Measurements from ENCODE around the gene TSFM. TPM values are rescaled to one million over a fixed set of nuclear protein-coding genes. Genes with fewer than 3 reads are reported as not detected.

The TSFM gene
- total and polyA plus RNA-seq, 2 of the 13 experiments (the other 11 are each of a cell fraction or from before 2014, with no cell fraction given) = 29.8 to 68.3 TPM

DNA sequence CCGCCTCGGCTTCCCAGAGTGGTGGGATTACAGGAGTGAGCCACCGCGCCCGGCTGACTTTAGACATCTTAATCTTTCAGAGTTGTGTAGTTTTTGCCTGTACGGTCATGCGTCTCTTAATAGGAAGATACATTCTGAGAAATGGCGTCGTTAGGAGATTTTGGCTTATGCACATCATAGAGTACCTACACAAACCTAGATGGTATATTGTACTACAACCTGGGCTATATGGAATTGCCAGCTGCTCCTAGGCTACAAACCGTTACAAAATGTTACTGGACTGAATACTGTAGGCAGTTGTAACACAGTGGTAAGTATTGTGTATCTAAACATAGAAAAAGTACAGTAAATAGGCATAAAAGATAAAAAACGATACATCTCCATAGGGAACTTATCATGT lies 1.3 kb downstream of the TSFM start:
- Histone ChIP-seq H3K9ac (ENCODE audit: insufficient read depth, low read depth, low read length) (peak overlapping the region; percentile 87; the same call in 1 of the 2 replicates), H4K20me1 (ENCODE audit: insufficient read depth, low read length) (no peaks in the 10 kb centered on the region), H3K36me3 (replicated peaks in 1 of 2; ENCODE audit: control insufficient read depth in 1 of 2, insufficient read depth in 2 of 2, low read length in 2 of 2) (peaks cover 11 to 40% of the 10 kb centered on the region in 2 experiments), H3K79me2 (ENCODE audit: insufficient read depth, low read length) (peaks cover 16% of the 10 kb centered on the region), H3K27ac (ENCODE audit: extremely low read length, insufficient read depth, low read length) (no peak overlapping the region), H3K4me2 (ENCODE audit: low read depth, low read length) (peak overlapping the region; percentile 78), H3K9me3 (ENCODE audit: low read length) (no peaks in the 10 kb centered on the region), H3K4me1 (ENCODE audit: insufficient read depth, low read length) (peaks cover 17% of the 10 kb centered on the region), H2AFZ (ENCODE audit: low read length) (no peak overlapping the region), H3K4me3 (replicated peaks in 1 of 3; ENCODE audit: insufficient read depth in 1 of 3, low read depth in 2 of 3, low read length in 3 of 3) (peak overlapping the region; percentile 23 to 99 (median 95); a peak in 5 of 6 replicates), H3K27me3 (ENCODE audit: control insufficient read depth in 1 of 2, insufficient read depth in 2 of 2, low read length in 2 of 2) (no peaks in the 10 kb centered on the region; a peak in 1 of 5 replicates)
- no peak for ATAC-seq
- WGBS (ENCODE audit: low lambda C conversion rate) = 95% methylated on average over 11 of the region's 11 CpGs
- intact Hi-C loops (cut with micrococcal nuclease; ENCODE audit: unreplicated experiment) (no loop called here), in situ Hi-C loops (cut with HindIII; ENCODE audit: extremely low pct_ligation_motif_present, low pct_unique_long_range_greater_than_20kb) (no loop called here)
- no peak for DNase-seq (ENCODE audit: low spot score)
- BruUV-seq (replicated peaks) = TSS peak; percentile 63
- CTCF ChIA-PET (ENCODE audit: low intra/inter-chr PET ratio, low total read pairs) = no interaction called here
- POLR2A ChIA-PET = interaction anchor here (1.0 to 1.7 kb wide), 2 partner anchors 11 to 12 kb away, joined by 5 to 15 read pairs; partner anchors contain the start of genes EEF1AKMT3 and METTL1
- FAIRE-seq = no peak
- TF ChIP-seq TAF15 (IDR thresholded peaks at IDR 0.05; ENCODE audit: low read depth, low read length, poor library complexity, severe bottlenecking) (no peak), PHB2 (IDR thresholded peaks at IDR 0.05; ENCODE audit: partially characterized antibody) (no peak), ZNF510 (CRISPR knock-in tag; IDR thresholded peaks at IDR 0.05; ENCODE audit: low read depth) (no peak), FOSL2 (CRISPR knock-in tag; IDR thresholded peaks at IDR 0.05) (no peak)
- TF ChIP-seq, protein P1, sequence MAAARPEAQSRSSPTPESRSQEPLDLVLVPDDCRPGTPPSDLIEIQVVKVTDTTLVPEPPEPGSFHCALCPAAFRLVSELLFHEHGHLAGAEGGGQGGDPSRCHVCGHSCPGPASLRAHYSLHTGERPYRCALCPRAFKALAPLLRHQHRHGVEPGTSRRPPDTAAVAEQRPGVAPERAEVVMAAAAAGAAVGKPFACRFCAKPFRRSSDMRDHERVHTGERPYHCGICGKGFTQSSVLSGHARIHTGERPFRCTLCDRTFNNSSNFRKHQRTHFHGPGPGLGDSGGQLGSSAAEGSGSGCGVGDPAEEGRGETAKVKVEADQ (CRISPR knock-in tag; IDR thresholded peaks at IDR 0.05; ENCODE audit: borderline replicate concordance) = no peak
- TF ChIP-seq, protein P2, sequence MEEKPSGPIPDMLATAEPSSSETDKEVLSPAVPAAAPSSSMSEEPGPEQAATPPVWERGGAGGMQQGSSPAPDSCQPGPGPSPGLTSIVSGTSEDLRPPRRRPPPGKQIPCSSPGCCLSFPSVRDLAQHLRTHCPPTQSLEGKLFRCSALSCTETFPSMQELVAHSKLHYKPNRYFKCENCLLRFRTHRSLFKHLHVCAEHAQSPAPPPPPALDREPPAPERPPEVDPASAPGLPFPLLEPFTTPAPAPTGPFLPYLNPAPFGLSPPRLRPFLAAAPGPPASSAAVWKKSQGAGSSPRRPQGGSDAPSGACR (CRISPR knock-in tag; IDR thresholded peaks at IDR 0.05) = no peak
- TF ChIP-seq, protein P3, sequence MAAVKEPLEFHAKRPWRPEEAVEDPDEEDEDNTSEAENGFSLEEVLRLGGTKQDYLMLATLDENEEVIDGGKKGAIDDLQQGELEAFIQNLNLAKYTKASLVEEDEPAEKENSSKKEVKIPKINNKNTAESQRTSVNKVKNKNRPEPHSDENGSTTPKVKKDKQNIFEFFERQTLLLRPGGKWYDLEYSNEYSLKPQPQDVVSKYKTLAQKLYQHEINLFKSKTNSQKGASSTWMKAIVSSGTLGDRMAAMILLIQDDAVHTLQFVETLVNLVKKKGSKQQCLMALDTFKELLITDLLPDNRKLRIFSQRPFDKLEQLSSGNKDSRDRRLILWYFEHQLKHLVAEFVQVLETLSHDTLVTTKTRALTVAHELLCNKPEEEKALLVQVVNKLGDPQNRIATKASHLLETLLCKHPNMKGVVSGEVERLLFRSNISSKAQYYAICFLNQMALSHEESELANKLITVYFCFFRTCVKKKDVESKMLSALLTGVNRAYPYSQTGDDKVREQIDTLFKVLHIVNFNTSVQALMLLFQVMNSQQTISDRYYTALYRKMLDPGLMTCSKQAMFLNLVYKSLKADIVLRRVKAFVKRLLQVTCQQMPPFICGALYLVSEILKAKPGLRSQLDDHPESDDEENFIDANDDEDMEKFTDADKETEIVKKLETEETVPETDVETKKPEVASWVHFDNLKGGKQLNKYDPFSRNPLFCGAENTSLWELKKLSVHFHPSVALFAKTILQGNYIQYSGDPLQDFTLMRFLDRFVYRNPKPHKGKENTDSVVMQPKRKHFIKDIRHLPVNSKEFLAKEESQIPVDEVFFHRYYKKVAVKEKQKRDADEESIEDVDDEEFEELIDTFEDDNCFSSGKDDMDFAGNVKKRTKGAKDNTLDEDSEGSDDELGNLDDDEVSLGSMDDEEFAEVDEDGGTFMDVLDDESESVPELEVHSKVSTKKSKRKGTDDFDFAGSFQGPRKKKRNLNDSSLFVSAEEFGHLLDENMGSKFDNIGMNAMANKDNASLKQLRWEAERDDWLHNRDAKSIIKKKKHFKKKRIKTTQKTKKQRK (IDR thresholded peaks at IDR 0.05; ENCODE audit: low read length) = no peak
- TF ChIP-seq, protein P4, sequence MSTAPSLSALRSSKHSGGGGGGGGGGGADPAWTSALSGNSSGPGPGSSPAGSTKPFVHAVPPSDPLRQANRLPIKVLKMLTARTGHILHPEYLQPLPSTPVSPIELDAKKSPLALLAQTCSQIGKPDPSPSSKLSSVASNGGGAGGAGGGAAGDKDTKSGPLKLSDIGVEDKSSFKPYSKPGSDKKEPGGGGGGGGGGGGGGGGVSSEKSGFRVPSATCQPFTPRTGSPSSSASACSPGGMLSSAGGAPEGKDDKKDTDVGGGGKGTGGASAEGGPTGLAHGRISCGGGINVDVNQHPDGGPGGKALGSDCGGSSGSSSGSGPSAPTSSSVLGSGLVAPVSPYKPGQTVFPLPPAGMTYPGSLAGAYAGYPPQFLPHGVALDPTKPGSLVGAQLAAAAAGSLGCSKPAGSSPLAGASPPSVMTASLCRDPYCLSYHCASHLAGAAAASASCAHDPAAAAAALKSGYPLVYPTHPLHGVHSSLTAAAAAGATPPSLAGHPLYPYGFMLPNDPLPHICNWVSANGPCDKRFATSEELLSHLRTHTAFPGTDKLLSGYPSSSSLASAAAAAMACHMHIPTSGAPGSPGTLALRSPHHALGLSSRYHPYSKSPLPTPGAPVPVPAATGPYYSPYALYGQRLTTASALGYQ (CRISPR knock-in tag; IDR thresholded peaks at IDR 0.05) = no peak
- TF ChIP-seq, protein P5, sequence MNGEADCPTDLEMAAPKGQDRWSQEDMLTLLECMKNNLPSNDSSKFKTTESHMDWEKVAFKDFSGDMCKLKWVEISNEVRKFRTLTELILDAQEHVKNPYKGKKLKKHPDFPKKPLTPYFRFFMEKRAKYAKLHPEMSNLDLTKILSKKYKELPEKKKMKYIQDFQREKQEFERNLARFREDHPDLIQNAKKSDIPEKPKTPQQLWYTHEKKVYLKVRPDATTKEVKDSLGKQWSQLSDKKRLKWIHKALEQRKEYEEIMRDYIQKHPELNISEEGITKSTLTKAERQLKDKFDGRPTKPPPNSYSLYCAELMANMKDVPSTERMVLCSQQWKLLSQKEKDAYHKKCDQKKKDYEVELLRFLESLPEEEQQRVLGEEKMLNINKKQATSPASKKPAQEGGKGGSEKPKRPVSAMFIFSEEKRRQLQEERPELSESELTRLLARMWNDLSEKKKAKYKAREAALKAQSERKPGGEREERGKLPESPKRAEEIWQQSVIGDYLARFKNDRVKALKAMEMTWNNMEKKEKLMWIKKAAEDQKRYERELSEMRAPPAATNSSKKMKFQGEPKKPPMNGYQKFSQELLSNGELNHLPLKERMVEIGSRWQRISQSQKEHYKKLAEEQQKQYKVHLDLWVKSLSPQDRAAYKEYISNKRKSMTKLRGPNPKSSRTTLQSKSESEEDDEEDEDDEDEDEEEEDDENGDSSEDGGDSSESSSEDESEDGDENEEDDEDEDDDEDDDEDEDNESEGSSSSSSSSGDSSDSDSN (CRISPR knock-in tag; IDR thresholded peaks at IDR 0.05) = no peak
